LNCaP clone FGC (cell line): ENCODE results near the gene TIMM10.

Experiments
- DNase-seq: peaks from one replicate; pipeline ENCODE4 v3.0.0-alpha.2; 2011; ENCODE audit warnings: low read depth
- H3K4me3 ChIP-seq: 2 replicates; pipeline ENCODE4 v1.5.1; 2011; ENCODE audit warnings: mild to moderate bottlenecking, low read depth, low read length, control low read depth
- TF ChIP-seq, protein P1 (sequence below): IDR thresholded peaks from 2 replicates; pipeline ENCODE4 v1.5.1; 2012; ENCODE audit warnings: mild to moderate bottlenecking; ENCODE audit not compliant: control insufficient read depth, insufficient read depth; ENCODE audit errors: extremely low read depth

The TIMM10 gene

DNA sequence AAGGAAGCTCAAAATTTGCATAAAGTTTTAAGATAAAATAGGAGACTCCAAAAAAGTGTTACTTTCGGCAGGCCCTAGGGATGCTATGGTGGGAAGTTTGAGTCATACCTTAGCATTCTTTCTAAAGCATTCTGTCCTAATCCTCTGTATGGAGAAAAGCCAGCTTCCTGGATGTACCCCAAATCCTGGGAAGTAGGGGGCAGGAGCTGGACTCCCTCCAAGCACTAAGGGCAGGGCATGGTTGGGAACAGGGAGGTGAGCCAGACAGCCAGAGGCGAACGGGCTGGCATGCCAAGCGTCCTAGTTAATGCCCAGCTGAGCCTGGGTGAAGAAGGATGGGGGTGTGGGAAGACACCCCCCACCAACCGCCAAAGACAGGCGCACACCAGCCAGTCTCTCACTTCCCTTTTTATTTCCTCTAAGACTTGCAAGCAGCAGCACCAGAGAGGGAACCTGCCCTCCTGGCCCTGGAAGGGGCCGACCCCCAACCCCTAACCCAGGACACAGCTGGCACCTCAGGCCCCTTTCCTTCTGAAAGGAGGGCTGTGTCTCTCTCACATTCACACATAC, 46.3 kb downstream of the TIMM10 start:
- TF ChIP-seq, protein P1, sequence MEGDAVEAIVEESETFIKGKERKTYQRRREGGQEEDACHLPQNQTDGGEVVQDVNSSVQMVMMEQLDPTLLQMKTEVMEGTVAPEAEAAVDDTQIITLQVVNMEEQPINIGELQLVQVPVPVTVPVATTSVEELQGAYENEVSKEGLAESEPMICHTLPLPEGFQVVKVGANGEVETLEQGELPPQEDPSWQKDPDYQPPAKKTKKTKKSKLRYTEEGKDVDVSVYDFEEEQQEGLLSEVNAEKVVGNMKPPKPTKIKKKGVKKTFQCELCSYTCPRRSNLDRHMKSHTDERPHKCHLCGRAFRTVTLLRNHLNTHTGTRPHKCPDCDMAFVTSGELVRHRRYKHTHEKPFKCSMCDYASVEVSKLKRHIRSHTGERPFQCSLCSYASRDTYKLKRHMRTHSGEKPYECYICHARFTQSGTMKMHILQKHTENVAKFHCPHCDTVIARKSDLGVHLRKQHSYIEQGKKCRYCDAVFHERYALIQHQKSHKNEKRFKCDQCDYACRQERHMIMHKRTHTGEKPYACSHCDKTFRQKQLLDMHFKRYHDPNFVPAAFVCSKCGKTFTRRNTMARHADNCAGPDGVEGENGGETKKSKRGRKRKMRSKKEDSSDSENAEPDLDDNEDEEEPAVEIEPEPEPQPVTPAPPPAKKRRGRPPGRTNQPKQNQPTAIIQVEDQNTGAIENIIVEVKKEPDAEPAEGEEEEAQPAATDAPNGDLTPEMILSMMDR: no peak
- no peak for DNase-seq
- H3K4me3 ChIP-seq: no peak overlapping the region

DNA sequence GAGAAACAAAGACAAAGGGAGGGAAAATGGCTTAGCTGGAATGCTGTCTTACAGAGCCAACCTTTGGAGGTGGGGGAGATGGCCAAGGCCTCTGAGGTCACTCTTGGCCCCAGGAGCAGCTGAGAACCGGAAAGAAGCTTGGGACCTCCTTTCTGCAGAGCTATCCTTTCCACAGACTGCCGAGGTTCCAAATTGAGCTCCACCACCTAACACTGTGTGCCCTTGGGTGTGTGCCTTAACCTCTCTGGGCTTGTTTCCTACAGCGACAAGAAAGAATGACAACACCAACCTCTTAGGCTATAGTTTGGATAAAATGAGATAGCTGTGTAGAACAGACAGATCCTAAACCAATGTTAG, 47.0 kb downstream of the TIMM10 start:
- no peak overlapping the region for H3K4me3 ChIP-seq
- no peak for DNase-seq
- TF ChIP-seq, protein P1: no peak

DNA sequence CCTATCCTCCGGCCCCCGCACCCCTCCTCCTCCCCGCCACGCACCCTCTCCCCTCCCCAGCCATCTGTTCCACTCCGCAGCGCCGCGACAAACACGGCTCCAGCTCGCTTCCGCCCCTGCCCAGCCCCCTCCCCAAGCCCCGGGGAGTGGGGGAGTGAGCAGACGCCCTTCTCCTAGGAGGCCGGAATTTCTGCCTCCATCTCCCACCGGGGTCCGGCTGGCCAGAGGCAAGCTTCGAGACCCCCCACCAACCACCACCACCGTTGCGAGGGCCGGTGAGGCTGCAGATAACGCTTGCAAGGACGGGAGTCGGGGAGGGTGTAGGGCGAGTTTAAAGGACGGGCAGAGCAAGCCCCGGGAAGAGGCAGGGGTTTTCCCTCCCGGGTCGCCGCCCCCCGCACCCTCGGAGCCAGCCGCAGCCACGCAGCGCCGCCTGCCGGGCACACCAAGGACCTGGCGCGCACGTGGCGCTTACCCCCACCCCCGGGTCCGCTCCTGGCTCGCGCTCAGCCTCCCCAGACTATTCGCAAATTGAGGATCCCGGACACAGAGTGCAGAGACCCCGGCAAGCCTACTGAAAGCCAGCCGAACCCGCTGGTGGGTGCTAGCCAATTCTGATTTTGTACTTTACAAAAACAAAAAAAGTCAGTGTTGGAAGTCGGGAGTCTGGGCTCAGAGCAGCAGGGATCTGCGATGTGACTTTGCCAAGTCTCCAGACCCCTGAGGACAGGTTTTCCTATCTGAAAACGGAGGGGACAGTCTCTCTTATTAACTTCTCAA, 47.6 kb downstream of the TIMM10 start:
- DNase-seq: no peak
- no peak overlapping the region for H3K4me3 ChIP-seq
- TF ChIP-seq, protein P1: no peak

DNA sequence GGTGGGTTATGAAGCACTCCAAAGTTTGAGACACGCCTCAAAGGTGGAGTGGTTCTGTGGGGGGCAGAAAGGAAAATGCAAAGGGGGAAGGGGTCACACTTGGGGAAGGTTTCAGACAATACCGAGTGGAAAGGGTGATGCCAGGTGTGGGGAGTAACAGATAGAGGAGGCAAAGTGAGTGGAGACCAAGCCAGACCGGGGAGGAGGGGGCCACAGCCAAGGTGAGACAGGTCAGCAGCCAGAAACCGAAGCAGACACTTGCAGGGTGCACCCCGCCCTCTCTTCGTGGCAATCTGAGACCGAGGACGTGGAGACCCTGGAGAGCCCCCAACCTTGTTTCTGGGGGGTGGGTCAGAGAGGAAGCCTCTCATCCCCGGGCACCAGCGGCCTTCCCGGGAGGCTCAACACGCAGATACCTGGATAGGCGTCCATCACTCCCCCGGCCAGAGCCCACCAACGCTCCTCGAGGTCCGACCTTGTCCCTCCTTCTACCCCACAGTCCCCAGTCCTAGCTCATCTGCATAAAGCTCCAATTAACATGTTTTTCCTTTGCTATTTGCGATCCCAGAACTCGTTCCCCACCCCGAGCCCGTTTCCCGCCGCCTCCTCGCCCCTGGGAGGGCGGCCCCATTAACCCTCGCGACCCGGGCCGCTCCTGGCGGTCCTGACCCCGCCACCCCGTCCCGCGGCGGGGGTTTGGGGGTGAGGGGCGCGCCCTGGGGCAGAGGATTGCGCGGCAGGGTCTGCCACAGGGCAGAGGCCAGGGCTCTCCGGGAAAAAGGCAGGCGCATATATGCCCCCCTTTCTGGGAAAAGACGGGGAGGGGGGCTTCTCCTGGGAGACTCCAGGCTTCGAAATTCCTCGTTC, 48.4 kb downstream of the TIMM10 start:
- H3K4me3 ChIP-seq: no peak overlapping the region
- DNase-seq: no peak
- TF ChIP-seq, protein P1: no peak

DNA sequence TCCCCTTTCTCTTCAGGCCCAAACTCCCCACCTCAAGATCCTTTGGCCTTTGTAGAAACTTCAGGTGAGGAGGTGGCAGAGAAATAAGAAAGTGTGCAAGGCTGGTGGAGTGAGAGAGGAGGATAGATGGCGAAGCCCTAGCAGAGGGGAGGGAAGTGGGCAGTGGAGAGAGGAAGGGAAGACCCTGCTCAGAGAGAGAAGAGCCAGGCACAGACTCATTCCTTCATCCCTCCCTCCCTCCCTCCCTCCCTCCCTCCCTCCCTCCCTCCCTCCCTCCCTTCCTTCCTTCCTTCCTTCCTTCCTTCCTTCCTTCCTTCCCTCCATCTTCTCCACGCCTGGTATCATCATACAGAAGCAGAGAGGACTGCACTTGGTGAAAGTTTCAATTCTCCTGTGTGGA, 49.2 kb downstream of the TIMM10 start:
- TF ChIP-seq, protein P1: no peak
- no peak for DNase-seq
- H3K4me3 ChIP-seq: no peak overlapping the region

DNA sequence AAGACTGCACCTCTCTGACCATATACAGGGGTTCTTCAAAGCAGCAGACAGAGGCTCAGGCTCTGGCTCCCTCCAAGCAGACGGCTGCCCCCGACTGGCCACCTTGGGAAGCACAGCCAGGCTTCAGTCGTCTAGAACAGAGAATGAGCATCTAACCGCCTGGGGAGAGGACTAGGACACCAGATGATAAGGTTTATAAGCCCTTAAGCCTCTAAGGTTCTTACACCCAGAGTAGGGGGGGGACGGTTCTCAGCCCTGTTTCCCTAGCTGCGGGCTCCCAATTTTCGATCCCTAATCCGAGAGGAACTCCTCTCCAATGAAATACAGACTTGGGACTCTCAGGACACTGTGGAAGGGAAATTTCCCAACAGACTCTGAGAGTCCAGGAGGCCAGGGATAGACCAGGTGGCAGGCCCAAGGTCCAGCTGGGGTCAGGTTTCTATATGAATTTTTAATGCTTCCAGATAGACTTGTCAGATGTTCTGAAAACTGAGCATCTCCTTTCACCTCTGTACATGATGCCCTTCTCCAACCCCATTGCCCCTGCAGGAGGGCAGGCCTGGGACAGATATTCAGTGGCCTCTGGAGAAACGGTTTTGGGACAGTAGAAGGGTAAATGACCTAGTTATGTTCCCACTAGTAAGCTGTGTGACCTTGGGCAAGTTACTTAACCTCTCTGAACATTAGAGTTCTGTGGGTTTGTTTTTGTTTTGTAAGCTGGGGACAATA, 50.0 kb downstream of the TIMM10 start:
- no peak for DNase-seq
- TF ChIP-seq, protein P1: peak; percentile 68
- no peak overlapping the region for H3K4me3 ChIP-seq
